ENCODE results near the gene KRT15.
A peak's percentile ranks its signal among the peaks of the same experiment; 100 is the strongest.

The KRT15 gene

GRCh38 chr17:41524261-41524660, 5.6 kb upstream of the KRT15 start:
- DNase-seq (ENCODE audit: low read depth): no peak

- no peak for DNase-seq (ENCODE audit: low read depth)
Observed at GRCh38 chr17:41523787-41524186, 5.1 kb upstream of the KRT15 start.

DNA sequence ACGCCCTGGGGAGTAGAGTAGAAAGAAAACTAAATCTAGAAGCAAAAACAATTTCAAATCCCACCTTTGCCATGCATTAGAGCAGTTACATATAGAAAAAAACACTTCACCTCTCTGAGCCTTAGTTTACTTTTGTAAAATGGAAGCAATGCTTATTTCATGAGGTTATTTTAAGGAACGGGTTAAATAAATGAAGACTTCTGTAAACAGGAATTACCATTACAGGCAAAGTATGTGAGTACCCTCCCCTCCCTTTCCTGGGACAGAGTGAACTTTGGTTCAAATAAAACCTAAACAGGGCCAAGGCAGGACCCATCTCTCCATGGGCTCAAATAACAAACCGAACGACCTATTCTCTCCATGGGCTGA, 4.5 kb upstream of the KRT15 start:
- DNase-seq (ENCODE audit: low read depth): no peak

- DNase-seq (ENCODE audit: low read depth): no peak
Observed at GRCh38 chr17:41522301-41523224, 3.9 kb upstream of the KRT15 start.

GRCh38 chr17:41521574-41522261, 3.0 kb upstream of the KRT15 start:
- peak; percentile 92 for DNase-seq (ENCODE audit: low read depth)

DNA sequence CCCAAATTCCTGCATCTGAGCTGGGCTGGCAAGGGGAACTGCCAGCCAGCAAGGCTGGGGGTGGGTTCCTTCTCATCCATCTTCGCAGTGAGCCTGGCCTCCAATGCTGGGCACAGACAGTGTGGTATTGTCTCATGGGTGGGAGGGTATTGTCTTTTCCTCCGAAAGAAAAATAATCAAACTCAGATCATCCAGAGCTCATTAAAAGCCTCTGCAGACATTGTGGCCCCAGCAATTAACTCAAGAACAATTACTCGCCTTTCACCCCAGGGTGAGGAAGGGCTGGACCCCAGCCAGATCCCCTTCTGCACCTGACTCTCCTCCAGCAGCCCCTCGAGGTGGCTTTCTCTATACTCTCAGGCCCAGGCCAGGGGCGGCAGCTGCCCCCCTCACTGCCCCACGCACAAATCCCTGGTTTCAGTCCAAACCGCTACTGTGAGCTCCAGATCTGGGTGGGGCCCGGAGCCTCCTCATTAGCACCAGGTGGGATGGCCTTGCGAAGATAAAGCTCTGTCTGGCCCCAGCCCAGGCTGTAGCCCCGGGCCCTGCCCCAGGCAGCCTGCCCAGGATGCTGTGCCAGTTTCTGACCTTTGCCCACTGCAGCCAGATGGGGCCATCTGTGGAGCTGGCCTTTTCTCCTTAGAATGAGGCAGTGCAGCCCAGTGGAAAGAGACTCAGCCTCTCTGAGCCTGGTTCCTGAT, 2.3 kb upstream of the KRT15 start:
- DNase-seq (ENCODE audit: low read depth): no peak

GRCh38 chr17:41519501-41520224, 973 bp upstream of the KRT15 start:
- DNase-seq (ENCODE audit: low read depth): no peak

GRCh38 chr17:41518031-41518430, 659 bp downstream of the KRT15 start:
- no peak for DNase-seq (ENCODE audit: low read depth)

DNA sequence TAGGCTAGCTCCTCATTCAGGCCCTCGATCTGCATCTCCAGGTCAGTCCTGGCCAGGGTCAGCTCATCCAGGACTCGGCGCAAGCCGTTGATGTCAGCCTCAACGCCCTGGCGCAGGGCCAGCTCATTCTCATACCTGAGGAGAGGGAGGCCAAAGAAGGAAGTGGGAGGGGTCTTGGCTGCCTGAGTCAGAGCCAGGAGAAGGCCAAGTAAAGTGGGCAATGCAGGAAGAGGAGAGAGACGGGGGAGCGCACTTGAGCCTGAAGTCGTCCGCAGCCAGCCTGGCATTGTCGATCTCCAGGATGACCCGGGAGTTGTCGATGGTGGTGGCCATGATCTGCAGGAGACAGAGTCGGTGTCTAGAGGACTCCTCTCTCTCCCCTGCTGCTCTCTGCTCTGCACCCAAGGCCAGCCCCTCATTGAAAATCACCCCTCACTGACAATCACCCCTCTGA, 1.8 kb downstream of the KRT15 start:
- DNase-seq (ENCODE audit: low read depth): no peak

GRCh38 chr17:41516147-41516829, 2.4 kb downstream of the KRT15 start:
- DNase-seq (ENCODE audit: low read depth): no peak

- DNase-seq (ENCODE audit: low read depth): no peak
Observed at GRCh38 chr17:41513168-41513547, 5.5 kb downstream of the KRT15 start.

DNA sequence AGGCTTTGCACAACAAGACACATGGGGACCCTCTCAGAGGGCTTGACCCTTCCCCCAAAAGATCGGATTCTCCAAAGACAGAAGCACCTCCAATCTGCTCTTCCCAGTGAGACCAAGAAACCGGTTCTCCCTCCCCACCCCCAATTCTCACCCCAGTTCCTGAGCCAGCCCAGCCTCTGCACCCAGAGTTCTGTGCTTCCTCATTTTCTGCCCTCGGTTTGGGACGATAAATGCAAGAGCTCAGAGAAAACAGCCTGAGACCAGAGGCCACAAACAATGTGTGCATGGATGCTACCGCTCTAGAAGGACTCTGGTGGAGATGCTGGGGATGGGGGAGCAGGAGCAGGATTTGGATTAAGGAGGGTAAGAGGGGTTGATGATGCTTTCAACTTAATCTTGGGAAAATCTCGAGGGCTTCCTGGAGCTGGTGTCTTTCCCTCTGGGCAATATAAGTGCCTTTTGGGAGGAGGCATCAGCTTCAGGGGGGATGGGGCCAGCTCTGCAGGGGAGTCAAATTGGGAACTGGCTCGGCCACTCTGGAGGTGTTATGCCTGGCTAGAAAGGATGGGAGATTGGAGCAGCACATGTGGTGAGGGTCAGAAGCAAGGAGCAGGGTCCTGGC, 6.0 kb downstream of the KRT15 start:
- DNase-seq (ENCODE audit: low read depth): no peak

DNA sequence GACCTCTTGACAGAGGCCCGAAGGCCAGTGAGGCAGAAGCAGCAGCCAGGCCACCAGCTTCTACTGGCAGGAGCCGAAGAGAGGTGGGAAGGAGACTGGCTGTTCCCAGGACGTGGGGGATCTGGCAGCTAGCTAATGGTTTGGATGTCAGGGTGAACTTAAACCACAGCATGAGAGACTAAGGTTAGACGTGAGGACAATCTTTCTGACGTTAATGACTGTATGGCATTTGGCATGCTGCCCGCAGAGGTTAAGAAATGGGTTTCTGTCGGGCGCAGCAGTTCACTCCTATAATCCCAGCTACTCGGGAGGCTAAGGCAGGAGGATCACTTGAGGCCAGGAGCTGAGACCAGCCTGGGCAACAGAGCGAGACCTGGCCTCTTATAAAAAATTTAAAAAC, 7.0 kb downstream of the KRT15 start:
- DNase-seq (ENCODE audit: low read depth): no peak

GRCh38 chr17:41511116-41511515, 7.6 kb downstream of the KRT15 start:
- no peak for DNase-seq (ENCODE audit: low read depth)

- no peak for DNase-seq (ENCODE audit: low read depth)
Observed at GRCh38 chr17:41510251-41511065, 8.2 kb downstream of the KRT15 start.

- no peak for DNase-seq (ENCODE audit: low read depth)
Observed at GRCh38 chr17:41507315-41507880, 11.3 kb downstream of the KRT15 start.

GRCh38 chr17:41505809-41506767, 12.6 kb downstream of the KRT15 start:
- no peak for DNase-seq (ENCODE audit: low read depth)

DNA sequence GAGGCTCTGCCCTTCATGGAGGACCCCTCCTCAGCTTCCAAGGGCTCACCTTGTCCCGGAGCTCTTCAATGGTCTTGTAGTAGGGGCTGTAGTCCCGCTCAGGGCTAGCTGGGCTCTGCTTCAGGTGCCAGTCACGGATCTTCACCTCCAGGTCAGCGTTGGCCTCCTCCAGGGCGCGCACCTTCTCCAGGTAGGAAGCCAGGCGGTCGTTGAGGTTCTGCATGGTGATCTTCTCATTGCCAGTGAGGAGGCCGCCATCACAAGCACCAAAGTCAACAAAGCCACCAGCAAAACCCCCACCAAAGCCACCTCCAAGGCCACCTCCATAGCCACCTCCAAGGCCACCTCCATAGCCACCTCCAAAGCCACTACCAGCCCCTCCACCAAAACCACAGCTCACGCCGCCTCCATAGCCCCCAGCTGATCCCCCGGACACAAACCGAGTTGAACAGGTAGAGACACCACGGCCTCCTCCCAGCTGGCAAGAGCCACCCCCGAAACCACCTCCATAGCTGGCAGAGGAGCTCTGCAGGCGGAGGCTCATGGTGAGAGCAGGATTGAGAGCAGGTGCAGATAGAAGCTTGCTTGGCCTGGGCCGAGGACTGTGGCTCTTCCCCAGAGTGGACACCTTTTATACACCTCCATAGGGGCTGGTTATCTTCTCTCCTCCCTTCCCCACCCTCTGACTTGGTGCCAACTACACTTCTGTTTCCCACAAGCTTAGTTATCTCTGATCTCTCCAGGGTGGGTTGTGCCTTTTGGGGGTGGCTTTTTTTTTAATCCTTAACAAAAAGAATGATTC, 13.5 kb downstream of the KRT15 start, which contains the start of gene KRT13:
TSS of gene KRT13 (minus strand) at position 606 of the 802 bp plus-strand sequence. CDS start at position 544, 62 bp downstream.
- no peak for DNase-seq (ENCODE audit: low read depth)
